Measurements from ENCODE around the gene DNAJB6.
"Not testable (repeated sequence)": the region's sequence is repeated elsewhere in the genome, so short reads cannot be mapped to it uniquely, and the experiment has no call there.

DNAJB6 gene

DNA sequence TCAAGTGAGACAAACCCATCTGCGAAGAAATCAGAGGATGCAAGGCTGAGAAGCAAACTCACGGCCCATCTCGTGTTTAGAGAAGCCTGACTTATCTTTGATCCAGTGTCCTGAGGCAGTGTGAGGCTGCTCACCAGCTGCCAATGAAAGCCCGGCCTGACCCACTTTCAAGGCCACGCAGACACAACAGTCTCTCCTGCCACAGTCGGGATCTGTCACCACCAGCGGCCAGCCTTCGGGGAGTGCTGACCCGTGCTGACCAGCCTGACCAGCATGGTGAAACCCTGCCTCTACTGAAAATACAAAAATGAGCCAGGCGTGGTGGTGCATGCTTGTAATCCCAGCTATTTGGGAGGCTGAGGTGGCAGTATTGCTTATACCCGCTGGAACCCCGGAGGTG is 7.4 kb upstream of the DNAJB6 start:
- DNase-seq: peak; percentile 74

DNA sequence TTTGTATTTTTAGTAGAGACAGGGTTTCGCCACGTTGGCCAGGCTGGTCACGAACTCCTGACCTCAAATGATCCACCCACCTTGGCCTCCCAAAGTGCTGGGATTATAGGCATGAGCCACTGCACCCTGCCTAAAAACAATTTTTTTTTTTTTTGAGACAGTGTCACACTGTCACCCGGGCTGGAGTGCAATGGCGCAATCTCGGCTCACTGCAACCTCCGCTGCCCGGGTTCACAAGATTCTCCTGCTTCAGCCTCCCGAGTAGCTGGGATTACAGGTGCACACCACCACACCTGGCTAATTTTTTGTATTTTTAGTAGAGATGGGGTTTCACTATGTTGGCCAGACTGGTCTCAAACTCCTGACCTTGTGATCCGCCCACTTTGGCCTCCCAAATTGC is 6.2 kb upstream of the DNAJB6 start:
- not testable (repeated sequence) for DNase-seq

DNA sequence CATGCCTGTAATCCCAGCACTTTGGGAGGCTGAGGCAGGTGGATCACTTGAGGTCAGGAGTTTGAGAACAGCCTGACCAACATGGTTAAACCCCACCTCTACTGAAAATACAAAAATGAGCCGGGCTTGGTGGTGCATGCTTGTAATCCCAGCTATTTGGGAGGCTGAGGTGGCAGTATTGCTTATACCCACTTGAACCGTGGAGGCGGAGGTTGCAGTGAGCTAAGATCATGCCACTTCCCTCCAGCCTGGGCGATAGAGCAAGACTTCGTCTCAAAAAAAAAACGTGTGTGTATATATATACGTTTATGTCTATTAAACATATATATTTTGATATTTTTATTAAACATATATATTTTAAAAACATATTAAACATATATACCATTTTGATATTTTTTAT is 5.8 kb upstream of the DNAJB6 start:
- DNase-seq: not testable (repeated sequence)

DNA sequence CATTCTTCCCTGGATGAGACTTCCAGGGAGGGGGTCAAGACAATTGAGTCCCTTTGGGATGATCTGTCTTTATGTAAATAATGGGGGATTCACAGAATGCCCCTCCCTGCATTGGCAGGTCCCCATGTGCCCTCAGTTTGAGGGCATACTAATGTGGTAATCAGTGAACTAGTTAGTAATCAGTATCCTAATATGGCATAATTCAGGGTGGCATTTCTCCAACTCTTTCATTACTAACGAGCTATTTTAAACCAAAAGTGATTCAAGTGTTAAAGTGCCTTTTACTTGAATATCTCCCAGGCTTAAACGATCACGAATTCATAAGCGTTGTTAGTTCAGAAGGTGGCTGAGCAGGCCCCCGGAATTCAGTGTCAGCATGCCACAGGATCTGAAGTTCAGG is 1.6 kb upstream of the DNAJB6 start:
- no peak for DNase-seq

DNA sequence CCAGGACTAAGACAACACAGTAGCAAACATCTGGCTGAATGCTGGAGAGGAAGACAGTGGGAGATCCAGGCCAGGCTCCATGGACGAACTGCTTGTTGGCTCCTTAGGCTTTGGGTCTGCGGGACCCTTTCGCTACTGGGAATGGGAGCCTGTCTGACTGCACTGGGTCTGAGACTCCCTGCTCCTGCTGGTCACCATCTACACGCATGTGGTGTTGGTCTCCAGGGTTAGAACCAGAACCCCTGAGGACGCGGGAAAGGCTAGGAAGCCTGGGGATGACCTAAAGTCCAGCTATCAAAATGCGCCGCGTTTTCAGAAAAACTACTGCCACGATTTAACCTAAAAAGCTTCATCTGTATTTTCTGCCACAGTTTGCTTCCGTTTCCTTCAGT is 817 bp upstream of the DNAJB6 start:
- no peak for DNase-seq

DNA sequence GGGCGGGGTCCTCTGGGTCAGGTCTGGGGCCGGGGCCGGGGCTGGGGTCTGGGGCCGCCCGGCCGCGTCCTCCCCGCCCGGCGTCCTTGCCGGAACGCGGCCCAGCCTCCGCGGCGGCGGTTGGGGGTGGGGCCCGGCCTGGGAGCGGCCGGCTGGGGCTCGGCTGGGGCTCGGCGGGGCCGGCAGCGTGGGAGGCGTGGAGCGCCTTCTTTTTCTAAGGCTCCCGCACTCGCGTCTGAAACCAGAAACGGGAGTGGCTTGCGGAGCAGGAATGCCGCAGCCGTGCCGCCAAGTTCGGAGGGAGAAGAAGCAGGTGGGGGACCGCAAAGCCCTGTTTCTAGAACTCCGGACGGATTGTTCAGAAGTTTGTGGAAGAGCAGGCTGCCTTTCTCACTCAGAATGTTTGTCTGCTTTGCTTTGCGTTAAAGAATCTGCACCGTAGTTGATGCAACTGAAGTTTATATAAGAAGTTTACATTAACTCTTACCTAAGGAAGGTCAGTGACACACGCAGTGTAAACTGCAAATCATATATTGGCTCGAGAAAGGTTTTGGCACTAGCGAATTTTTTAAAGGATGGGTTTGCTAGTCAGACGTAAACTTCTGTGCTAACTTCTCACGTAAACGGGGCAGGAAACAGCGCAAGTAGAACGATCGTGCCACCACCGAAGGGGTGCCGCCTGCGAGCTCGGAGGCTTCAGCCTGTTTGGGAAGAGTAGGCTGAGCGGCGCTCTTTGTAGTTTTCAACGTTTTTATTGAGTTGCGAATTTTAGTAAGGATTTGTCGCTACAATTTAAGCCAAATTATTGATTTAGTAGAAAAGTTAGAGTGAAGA is 729 bp downstream of the DNAJB6 start:
- peak; percentile 57 for DNase-seq

DNA sequence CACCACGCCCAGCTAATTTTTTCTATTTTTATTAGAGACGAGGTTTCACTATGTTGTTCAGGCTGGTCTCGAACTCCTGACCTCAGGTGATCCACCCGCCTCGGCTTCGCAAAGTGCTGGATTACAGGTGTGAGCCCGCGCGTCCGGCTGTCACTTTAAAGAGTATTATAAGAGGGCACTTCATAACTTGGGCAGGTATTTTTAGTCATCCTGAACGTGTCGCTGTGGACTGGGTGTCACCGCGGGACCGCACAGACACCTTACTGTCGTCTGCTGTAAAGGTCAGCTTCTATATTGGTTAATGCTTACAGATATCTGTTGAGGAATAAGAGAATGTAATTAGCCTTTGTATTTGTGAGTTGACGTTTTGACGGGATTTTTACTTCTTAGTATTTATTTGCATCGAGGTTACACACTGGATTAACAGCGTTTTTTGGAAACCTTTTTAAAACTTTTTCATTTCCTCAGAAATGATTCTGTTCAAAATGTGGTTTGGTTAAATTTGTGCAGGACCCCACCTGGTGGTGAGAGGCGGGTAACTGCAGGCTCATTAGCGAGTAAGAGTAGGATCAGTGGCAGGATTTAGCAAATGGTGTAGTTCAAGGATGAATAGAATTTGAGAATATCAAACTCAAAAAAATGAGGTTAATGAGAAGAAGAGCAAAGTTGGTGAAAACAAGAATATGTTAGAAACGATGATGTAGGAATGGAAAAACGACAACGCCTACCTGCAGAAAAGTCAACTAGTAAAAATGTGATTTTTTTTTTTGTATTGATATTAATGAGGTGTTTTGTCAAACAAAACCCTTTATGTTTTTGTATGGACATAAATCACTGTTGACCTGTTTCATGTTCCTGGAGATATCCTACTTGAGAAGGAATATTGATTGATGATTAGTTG is 3.2 kb downstream of the DNAJB6 start:
- DNase-seq: peak; percentile 72

DNA sequence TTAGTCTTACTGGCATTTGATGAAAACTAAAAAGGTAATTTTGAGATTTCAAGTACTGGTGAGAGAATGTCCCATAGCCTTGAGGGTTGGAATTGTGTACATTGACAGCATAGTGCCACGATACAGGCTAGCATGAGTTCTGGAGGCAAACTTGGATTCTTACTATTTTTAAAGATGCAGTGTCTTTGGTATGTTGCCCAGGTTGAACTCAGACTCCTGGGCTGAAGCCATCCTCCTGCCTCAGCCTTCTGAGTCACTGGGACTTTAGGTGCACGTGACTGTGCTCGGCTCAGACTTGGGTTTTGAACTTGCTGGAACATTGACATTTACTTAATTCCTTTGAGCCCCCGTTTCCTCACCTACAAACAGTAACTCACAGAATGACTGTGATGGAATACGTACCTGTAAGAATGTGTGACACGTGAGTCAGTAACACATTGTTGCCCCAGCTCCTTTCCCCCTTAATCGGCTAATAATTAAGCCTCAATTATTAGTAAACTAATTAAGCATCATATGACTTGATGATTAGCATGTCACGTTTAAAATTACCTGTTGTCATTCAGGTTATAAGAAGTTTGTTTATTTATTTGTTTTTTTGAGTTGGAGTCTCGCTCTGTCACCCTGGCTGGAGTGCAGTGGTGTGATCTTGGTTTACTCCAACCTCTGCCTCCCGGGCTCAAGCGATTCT is 10.6 kb downstream of the DNAJB6 start:
- no peak for DNase-seq

DNA sequence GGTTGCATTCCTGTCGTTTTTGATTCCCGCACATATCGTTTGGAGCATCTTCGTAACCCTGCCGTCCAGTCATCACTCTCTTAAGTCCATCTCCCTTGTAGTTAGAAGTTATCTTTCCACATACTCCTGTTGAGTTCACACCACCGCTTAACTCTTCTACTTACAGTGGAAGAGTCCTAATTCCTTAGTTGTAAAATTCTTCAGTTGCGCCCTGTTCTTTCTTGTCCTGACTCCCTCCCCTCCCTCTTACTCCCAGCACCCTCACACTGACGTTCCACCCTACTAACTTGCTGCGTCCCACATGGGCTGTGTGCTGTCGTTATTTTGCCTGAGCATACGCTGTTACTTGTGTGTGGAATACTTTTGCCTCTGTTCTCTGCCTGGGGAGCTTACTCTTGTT is 11.7 kb downstream of the DNAJB6 start:
- no peak for DNase-seq

DNA sequence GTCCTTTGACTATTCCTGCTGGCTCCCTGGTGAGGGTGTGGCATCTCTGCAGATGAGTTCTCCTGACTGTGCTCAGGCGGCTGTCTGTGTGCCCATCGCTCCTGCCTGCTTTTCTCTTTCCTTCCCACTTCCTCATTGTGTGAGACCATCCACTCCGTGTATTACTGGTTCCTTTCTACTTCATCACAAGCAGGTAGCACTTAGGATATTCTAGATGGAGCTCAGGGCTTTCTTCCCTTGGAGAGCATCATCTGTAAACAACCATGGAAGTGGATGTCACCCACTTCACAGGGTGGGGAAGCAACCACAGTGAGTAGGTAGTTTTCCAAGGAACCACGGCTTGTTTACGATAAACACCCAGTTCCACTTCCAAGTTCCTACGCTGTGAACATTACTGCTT is 15.7 kb downstream of the DNAJB6 start:
- no peak for DNase-seq

DNA sequence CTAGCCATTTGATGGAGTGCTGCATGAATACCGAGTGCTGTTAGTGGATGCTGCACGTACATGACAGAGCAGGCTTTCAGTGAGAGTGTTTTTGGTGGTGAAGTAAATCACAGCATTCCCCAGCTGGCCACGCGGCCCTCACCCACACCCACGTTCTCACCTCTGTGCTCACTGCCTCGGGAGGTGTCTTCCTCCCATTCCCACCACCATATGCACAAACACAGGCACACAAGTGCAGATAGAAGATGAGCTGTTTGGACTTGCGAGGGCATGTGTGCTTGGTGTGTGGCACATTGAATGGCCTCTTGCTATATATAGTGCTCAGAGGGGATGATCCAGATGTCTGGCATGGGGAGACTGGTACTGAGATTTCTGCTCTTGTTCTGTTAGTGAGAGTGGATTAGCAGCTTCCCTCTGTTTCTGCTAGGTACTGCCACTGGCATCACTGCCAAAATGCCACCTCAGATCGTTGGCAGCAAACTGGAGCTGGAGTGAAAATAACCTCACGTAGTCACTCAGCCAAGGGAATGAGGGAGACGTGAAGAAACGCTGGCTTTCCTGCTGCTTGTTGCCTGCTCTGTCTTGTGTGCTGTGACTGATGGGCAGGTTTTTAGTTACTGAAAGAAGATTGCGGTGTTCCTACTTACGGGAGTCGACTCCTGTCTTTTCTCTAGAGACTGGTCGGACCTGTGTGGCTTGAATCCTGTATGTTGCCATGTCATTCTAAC is 19.1 kb downstream of the DNAJB6 start:
- no peak for DNase-seq

DNA sequence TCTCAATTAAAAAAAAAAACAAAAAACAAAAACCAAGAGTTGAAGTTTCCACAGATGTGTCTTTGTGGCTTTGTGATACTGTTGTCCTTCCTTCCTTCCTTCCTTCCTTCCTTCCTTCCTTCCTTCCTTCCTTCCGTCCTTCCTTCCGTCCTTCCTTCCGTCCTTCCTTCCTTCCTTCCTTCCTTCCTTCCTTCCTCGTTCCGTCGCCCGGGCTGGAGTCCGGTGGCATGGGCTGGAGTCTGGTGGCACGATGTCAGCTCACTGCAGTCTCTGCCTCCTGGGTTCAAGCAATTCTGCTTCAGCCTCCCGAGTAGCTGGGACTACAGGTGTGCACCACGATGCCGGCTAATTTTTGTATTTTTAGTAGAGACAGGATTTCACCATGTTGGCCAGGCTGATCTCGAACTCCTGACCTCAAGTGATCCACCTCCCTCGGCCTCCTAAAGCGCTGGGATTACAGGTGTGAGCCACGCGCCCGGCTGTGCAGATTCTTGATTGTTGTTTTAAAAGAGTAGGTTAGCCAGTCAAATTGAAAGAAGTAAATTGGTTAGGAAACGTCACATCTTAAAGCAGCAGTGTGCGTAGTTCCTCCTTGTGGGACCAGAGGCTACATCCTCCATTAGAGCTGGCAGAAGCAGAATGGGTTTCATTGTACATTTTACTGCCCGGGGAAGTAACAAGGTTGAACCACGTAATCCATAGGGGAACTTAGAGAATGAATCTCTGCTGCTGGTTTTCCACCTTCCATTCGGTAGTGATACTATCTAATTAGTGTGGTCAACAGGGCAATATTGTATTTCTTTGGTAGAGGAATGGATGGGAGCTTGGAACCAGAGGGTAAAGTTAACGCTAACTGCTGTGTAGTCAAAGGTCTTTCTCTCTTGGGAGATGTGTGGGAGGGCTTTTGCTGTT is 20.6 kb downstream of the DNAJB6 start:
- no peak for DNase-seq

DNA sequence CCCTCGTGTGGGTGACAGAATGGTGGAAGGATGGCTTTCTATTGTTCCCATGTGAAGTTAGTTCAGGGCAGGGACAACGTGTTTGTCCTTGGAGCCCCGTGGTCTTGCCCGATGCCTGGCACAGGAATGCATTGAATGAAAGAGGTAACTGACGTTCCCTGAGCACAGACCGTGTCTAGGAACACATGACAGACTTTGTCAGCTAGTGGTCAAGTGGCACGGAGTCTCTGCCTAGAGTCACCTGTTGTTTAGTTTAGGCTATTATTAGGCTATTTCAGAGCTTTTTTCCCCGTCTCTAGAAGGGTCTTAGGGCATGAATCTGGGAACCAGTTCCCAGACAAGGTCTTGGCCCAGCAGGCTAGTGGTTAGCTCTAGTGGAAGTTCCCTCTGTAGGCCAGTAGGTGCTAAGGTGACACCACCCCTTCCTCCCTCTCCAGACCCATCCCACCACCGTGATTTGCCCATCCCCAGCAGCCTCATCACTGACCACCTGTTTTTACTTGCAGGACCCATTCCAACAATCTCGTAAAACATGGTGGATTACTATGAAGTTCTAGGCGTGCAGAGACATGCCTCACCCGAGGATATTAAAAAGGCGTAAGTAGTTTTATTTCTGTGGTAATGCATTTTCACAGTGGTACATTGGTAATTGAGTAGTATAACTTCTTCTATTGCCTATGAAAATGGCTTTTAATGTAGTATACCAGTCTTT is 21.4 kb downstream of the DNAJB6 start:
- DNase-seq: no peak

DNA sequence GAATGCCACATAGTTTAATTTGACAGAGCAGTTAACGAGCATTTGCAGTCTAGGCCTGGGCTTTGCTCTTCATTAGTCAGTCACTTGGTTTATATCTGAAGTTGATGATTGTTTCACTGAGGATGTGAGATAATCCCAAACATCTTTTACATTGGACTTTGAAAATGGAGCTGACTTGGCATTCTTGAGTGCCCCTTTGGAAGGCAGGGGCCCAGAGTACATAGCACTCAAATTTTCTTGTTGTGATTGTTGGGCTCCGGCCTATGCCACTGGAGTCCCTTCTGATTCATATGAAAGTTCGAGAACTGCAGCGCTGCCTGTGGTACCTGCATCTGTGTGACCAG is 21.9 kb downstream of the DNAJB6 start:
- no peak for DNase-seq

DNA sequence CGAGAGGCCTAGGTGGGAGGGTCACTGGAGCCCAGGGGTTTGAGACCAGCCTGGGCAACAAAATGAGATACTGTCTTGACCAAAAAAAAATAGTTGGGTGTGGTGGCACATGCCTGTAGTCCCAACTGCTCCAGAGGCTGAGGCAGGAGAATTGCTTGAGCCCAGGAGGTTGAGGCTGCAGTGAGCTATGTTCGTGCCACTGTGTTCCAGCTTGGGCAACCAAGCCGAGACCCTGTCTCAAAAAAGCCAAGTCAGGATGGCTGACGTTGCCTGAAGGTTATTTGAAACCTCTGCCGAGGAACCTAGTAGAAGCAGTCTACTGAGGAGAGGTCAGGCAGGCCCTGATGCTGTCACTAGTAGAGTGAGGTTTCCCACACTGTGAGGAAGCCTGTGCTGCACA is 22.8 kb downstream of the DNAJB6 start:
- no peak for DNase-seq

DNA sequence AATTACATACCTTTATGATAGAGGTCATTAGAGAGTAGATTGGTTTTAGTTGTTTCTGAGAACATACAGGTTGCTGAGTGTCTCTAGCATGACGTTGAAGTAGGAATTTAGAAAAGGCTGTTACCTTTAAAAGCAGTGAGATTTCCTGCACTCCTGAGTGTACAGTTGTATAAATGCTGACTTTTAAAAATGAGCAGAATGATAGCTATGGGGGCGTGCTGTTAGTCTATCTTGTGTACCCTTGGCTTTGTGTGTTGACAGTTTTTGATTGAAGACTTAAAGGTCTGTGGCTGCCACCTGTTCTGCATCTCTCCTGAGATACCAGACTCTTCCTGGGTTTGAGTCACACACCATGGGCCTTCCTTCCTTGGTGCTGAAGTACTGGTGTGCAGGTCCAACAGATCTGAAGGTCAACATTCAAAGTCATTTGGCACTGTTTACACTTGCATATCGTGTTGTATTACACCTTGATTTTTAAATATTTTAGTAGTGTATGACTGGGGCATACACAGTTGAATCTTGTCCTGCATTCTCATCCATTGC is 23.8 kb downstream of the DNAJB6 start:
- DNase-seq: no peak

DNA sequence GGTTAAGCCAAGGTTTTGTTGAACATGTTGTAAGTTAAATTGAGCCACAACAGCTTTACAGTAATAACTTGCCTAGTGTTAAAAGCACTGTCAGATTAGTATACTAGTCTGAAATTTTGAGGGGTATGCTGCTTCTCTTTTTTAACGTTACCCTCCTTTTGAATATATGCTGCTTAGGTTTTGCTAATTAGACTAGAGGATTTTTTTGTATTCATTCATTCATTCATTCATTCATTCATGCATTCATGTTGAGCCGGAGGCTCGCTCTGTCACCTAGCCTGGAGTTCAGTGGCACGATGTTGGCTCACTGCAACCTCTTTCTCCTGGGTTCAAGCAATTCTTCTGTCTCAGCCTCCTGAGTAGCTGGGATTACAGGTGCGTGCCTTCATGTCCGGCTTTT is 24.7 kb downstream of the DNAJB6 start:
- DNase-seq: no peak

DNA sequence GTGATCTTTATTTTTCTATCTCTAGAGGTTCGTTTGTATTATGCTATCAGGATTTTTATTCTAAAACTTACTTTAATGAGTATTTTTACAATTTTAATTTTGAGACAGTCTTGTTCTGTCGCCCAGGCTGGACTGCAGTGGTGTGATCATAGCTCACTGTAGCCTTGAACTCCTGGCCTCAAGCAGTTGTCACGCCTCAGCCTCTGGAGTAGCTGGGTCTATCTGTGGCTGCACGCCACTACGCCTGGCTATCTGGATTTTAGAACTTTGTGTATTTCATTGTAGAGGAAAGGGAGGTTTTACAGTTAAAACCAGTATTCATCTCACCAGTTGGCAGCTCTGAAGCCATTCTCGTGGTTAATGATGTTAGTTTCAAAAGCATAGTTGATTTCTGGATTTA is 25.9 kb downstream of the DNAJB6 start:
- no peak for DNase-seq

DNA sequence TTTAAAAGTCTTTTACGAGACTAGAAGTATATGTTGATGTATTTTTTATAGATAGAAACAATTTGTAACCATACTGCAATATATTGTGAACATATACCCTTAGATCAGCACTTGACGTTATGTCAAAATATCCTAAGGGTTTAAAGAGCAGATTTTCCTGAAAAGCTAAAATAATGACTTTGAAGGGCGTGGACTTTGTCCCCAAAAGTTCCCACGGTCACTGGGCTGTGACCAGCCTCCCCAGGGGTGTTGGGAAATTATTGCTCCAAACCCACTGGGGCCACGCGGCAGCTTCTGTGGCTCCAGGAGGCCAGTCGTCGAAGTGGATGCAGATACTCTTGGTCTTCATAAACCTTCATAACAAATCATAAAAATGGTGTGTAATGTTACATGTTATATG is 29.9 kb downstream of the DNAJB6 start:
- no peak for DNase-seq

DNA sequence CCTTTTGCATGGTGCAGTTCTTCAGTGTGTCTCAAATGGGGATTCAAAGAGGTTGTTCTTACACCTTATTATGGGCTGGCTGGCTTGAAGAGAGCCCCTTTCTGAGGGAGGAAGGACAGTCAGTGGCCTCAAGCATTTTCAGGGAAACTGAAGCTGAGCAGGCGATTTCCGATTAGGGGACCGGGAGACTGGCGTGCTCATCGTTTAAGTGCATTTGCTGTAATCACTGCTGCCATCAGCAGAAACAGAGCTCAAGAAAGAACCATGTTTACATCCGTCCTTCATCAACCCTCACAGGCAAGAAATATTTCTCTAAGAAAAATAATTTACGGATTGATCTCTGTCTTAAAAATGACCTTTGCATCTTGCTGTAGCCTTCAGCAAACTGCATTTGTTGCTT is 32.2 kb downstream of the DNAJB6 start:
- DNase-seq: no peak

DNA sequence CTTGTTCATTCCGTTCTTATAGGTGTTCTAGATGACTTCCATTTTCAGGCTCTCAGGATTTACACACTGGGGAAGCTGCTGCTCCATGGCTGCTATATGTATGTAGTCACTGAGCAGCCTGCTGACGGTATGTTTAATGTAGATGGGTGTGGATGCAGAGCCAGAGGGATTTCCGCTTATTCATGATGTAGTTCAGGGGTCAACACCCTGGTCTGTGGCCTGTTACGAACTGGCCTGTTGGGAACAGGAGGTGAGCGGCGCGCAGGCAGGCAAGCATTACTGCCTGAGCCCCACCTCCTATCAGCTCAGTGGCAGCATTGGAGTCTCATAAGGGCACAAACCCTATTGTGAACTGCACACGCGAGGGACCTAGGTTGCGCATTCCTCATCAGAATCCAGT is 33.9 kb downstream of the DNAJB6 start:
- DNase-seq: no peak
